Dedifferentiated amniotic fluid mesenchymal stem cell (primary cell): ENCODE results near the gene SOX5.

ENCODE experiments used
- DNase-seq: peaks from one replicate; pipeline ENCODE4 v3.0.0-alpha.2; 2016; ENCODE audit errors: extremely low spot score

The SOX5 gene

DNA sequence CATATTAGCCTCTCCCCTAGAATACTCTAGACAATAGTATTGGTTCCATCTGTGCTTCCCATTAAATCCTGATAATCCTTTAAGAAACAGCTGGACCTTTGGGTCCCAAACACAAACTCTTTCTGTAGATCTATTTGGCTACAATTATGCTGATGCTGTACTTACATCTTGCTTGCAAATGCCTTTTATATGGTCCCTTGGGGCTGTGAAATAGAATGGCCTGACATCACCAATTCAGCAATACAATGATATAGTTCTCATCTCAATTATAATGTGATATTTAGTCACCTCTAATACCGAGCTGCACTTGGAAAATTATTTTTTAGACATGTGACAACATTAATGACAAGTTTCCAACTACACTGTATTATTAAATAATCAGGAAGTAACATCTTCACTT lies 261.5 kb downstream of the SOX5 start:
- no peak for DNase-seq

DNA sequence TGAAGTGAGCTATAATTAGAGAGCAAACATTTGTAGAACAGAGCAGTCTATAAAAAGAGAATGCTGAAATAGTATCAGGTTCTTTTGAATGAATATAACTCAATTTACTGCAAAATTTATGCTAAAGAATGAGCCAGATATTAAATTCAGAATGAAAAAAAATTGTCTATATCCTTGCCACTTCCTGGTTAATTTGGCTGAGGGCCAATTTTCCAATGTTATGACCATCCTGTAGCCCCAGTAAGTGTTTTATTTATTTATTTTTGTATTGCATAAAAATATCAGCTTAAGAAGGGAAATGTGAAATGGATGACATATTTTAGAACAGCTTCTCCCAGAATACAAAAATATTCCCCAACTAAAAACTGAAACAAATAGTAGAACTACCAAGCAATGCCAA lies 263.4 kb downstream of the SOX5 start:
- no peak for DNase-seq

DNA sequence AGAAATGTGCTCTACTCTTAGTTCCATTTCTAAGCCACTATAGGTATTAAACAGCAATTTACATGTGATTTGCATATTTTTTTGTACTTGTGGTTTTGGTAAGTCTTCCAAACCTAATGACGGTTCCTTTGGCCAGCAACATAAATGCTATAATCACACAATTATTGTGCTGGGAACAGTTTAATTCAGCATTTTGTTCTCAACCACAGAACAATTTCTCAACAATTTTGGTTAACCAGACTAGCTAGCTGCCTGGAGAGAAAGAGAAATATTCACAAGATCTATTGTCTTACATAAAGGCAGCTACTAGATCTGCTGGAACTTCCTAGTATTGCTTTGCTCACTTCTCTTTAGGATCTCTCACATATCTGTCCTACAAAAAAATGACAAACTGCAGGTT lies 265.3 kb downstream of the SOX5 start:
- DNase-seq: no peak

DNA sequence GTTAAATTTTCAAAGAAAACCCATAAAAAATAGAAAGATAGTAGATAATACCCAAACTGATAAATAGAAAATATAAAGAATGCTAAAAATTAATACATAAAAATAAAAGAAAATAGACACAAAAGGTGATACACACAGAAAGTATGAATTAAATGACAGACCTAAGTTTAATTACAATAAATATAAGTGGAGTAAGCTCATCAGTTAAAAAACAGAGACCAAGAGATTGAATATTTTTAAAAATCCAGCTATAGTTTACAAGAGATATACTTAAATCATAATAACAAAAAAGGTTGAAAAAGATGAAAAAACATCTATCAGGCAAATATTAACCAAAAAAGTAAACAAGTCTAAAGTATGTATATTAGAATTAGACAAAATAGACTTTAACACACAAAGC lies 268.2 kb downstream of the SOX5 start:
- DNase-seq: no peak

DNA sequence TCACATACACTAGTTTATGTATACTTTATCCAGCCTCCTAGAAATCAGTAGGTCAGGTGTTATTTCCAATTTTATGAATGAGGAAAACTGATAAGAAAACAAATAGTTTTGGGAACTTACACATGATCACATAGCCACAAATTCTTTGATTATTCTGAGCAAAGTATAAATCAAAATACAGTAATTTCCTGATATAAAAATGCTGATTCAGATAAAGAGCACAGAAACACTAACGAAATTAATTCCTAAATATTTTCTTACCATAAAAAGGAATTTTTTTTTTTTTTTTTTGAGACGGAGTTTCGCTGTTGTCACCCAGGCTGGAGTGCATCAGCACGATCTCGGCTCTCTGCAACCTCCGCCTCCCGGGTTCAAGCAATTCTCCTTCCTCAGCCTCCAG lies 275.4 kb downstream of the SOX5 start:
- no peak for DNase-seq

DNA sequence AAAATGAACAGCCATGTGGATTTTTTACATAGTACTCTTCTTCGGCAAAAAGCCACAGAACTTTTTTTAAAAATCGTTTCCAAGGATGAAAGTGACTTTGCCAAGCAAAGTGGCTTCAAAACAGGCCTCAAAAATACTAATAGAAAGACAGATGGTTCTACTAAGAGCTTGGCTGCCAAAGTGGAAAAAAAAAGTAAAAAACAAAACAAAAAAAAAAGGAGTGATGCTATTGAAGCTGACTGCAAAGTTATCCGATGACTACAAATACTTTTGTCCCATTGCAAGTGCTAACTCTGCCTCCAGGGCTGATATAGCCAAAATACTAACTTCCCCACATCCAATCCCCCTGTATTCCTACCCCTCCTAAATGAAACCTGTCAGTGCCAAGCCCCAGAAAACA lies 277.6 kb downstream of the SOX5 start:
- no peak for DNase-seq

DNA sequence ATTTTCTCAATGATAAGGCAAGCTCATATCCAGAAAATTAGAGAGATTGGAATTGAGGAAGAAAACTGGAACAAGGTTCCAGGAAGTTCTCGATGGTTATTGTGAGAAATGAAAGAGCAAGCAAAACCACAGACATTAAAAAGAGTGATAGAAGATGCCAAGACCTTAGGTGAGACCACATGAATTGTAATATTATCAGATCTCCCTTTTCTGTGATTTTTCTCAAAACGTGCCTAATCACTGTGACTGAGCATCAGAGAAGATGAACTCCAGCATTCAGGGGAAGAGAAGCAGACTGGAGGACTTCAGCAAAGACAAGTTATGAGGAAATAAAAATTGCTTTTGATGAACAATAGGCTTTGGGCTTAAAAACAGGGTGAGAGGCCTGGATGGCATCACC lies 278.8 kb downstream of the SOX5 start:
- DNase-seq: no peak

DNA sequence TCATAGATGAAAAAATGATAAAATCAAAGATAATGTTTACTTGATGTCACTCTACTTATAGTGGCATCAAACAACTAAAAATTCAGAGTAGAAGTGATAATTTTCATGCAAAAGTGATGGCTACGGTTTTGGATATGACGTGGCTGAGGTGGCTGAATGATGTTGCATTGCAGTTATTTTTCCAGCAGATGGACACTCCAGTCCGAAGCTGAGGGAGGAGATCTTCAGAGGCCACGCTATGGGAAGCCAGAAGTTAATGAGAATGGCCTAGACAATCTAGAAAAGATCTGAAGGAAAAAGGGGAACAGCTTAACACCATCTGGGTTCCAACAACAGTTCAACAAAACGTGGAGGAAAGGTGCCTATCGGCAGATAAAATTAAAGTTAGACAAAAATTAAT lies 279.8 kb downstream of the SOX5 start:
- DNase-seq: no peak

DNA sequence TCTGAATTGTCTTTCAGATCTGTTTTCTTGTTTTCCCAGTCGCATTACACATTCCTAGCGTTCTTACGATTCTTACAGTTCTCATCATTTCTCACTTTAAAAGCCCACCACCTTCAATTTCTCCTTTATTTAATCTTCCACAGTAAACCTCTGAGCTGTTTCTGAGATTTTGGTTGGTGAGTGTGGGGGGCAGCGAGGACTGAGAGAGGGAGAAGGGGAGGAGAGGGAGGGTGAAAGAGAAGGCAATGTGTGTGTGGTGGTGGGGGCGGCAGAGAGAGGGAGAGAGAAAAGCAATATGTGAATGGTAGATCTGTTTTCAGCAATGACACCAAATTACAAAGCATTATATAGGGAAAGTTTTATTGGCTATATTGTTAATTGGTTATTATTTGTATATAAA lies 282.6 kb downstream of the SOX5 start:
- no peak for DNase-seq

DNA sequence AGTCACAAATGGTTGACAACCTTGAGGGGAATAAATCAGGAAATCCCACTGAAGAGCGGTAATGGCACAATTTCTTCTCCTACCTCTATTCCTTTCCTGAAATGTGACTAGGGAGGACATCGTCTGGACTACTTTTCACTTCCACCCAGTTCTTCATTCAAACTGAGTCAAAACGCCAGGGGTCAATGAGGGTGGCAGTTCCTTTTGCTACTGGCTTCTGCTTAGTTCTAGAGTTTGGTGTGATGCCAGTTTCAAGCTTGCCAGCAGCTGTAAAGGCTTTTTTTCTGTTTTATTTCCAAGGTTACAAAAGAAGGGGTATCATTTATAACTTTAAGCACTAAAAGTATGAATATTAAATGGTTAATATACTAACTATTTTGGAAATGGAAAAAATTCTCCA lies 286.5 kb downstream of the SOX5 start:
- no peak for DNase-seq

DNA sequence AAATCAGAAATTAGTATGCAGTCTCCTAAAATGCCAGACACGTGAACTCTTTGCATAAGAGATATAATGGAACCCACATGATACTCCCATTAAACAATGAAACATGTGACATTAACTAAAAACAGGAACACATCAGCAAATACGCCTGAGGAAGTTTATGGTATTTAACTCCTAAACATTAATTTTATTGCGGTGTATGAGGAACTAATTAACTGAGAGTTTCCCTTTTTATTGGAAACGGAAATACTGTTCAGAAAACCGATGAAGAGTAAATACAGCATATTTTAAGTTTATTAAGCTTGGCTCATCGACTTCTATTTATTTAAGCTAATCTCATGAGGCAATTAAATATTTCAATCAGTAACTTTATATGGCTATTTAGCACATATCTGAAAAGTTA lies 290.3 kb downstream of the SOX5 start:
- DNase-seq: no peak

DNA sequence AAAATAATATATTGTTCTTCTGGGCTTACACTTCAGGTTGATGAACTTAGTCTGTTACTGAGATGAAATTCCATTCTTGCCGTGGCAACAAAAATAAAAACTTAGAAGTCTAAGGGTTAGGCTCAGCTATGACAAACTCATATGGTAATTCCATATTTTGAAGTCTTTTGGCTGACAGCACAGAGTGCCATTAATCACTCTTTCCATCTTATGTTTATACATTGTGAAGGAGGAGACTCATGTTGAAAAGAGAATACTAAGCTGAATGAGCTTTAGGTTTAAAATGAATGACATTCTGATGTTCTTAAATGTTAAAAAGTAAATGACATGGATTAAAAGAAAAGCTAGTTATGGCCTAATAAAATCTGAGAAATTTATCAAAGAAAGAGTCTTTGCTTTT lies 291.9 kb downstream of the SOX5 start:
- DNase-seq: no peak

DNA sequence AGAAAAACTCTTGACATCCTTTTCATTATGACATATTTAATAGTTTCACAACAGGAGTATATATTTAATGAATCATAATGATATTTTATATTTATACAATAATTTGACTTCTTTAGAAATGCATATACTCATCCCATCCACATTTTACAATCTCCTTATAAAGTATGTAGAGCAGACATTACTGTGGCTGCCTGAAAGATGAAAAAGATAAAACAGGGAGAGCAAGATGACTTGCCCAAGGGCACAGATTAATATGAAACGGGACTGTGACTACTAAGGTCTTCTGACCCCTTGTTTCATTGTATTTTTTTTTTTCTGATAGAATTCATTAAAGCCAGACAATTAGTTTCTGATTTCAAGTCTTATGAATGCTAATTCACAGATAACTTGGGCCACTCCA lies 293.6 kb downstream of the SOX5 start:
- DNase-seq: no peak

DNA sequence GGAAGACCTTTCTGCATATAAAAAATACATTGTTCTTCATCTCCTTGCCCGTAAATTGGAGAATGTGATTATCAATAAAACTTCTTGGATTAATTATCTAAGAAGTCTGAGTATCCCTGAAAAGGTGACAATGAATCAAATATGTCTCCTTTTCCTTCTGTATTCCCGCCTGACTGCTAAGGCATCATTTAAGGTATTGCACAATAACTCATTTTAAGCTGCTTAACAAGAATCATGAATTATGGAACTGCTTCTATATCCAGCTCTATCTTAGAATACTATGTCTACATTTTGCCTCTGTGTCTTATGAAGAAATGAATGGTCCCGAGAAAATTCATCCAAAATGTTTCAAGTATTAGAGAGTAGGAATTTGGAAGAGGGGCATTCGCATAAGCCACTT lies 294.4 kb downstream of the SOX5 start:
- no peak for DNase-seq

DNA sequence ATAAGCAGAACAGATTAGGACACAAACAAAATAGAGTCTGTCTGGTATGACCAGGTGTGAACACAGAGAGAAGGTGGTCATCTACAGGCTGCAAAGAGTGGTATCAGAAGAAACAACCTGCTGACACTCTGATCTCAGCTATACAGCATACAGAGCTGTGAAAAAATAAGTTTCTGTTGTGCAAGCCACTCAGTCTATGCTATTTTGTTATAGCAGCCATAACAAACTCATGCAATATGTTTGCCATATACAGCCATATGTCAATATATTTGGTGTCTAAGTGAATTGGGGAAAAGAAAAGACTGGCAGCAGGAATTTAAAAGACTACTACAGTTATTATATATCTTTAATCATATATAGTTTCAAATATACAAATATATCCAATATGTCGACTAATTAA lies 300.9 kb downstream of the SOX5 start:
- no peak for DNase-seq

DNA sequence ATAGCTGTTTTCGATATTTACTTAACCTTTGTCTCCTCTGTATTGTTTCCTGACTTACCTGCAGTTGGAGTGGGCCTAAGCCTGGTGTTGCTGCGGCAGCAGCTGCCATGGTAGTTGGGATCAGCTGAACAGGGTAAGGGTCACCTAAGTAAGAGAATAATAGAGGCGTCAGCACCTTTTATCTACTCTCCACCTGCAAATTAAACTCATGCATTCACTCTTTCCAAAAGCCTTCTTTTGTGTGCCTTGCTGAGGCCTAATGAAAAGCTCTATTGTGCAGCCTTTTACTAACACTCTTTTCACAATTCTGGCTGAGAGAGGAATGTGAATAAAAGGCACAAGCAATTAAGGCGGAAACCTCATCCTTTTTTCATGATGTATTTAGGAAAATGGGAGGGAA lies 308.7 kb downstream of the SOX5 start:
- DNase-seq: no peak

DNA sequence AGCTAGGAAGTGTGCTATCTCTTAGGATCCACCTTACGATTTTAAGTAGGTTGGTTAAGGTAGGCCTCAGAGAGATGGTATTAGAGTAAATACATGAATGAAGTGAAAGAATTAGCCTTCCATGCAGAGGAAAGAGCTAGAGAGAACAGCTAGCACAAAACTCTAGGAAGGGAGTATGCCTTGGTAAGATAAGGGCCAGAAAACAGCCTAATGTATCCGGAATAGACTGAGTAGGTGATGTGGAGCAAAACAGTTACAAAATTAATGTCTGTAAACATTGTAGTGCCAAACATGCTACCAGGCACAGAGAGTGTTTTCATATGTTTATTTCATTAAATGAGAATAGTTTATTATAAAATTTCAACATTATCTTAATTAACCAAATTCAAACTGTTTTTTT lies 315.1 kb downstream of the SOX5 start:
- no peak for DNase-seq

DNA sequence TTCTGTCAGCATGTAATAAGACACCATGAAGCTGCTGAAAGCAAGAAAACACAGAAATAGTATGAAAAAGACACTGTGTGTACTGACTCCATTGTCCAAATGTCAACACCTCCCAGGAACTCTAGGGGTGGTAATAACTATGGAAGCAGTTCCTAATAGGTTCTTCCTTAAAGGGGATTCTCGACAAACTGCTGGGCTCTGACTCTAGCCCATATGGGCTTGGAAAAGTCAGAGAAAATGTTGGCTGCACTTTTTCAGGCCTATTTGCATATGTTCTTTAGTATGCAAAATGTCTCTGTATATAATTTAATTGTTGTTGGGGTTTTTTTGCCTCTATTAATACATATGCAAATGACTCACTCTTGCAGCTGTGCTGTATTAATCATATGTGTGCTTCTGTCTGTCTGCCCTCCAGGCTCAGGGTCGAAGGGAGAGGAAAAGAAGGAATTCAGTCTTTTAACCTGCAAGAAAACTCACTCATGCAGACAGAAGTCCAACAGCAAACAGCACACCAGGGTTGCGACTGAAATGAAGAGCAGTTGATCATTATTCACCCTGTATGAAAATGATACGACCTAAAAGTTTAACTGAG lies 317.6 kb downstream of the SOX5 start:
- DNase-seq: no peak

DNA sequence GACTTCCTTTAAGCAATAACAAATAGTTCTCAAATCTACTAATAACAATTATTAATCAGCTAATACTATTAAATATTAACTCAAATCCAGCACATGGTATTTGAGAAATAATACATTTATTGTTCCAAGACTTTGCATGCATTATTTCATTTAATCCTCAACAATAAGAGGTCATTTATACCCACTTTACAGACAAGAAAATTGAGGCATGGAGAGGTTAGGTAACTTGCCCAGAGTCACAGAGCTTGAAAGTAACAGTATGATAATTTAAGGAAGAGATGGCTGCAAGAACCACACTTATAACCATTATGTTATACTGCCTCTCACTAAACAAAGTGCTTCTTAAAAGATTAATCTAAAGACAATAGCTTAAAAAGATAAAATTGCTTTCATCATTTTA lies 318.9 kb downstream of the SOX5 start:
- DNase-seq: no peak

DNA sequence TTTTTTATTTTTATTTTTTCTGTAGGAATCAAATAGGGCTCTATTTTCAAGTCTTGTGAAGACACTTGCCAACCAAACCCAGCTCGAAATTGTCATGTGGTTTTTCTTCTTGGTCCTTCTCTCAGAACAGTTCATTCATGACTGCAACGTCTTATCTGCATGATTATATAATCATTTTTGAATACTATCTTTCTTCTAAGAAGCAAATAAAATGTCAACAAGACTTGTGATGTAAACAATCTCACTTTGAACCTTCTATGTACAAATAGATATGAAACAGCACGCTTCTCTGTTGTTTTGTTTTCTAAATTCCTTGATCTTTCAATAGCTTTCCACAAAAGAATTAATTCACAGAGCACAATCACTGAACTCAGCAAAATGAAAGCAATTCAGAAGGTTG lies 320.7 kb downstream of the SOX5 start:
- no peak for DNase-seq

DNA sequence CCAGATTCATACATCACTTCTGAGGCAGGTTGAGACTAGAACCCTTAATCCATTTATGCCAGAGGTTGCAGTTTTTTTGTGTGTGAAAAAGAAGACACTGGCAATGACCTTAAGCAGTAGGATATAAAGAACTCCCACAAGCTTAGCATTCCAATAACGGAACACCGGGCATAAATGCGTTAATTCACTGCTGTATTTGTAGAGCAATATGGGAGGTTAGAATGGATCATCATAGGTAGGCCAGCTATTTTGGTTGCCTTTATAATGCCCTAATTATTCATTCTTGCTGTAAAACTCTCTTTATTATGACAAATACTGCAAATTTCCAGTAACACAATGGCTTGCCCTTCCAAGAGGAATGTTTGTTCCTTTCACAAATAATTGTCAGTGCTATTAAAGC lies 322.7 kb downstream of the SOX5 start:
- DNase-seq: no peak

DNA sequence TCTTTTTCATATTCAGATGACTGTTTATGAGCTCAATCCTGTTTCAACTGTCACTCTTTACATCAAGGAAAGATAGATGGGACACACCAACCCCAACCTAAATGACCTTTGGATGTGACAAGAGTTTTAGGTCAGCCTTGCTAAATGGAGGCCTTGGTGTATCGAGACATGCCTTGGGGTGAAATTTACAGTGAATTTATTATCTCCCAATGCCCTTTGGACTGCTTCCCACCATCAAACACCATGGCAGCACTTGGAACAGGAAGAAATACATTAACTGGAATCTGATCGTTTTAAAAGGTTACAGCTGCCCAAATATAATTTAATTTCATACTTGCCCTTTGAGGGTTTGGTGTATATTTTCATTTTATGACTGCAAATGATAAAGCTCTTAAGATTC lies 327.6 kb downstream of the SOX5 start:
- no peak for DNase-seq

DNA sequence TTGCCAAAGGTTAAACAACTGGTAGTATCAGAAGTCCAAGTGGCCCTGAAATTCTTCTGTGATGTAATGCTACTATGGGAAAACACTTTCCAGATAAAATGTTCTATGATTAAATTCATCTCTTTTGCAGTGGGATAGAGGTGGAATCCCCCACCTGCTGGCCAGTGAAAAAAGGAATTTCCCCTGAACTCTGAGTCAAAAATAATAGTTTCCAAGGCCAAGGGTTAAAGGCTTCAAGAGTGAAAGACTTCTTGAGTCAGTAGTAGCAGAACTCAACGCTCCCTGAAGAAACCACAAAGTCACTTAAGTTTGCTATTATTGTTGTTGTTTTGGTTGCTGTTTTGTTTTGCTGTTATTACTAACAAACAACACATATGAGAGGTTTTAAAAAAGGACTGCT lies 330.8 kb downstream of the SOX5 start:
- DNase-seq: no peak

DNA sequence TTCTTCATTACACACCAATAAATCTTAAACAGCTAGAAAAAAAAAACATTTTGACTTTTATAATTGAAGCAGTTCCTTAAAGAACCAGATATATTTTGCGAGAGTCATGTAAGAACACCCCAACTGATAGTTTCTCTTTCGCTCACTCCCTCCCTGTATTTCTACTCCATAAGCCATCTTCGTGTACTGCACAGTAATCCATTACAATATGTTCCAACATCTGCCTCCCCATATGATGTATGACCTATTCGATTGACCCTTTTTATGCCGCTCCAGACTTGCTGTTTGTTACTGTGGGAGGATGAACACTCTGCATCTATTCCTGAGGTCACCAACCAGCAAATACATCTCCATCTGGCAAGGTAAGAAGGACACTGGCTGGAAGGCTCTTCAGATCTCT lies 331.7 kb downstream of the SOX5 start:
- no peak for DNase-seq

DNA sequence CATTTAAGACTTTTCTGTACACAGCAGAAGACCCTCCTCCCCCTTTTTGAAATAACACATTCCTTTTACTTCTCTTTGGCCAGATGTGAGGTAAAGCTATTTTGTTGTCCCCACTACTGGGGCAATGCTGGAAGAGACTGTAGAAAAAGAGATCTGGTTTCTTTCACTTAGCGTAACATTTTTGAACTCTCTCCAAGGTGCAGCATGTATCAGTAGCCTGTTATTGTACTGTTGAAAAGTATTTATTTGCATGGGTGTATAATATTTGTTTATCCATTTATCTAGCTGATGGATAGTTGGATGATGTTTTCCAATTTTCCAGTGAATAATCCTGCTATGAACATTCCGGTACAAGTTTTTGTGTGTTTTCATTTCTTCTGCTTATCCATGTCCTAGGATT lies 335.2 kb downstream of the SOX5 start:
- DNase-seq: no peak
